Activated naive CD4-positive, alpha-beta T cell treated with anti-CD3 and anti-CD28 coated beads for 36 hours (primary cell): ENCODE measurements around the gene RIMKLB. TPM values are rescaled to one million over a fixed set of nuclear protein-coding genes. Genes with fewer than 3 reads are reported as not detected.

ENCODE experiments used
- CTCF ChIA-PET: fragments of 350-600 bp; sonication (Branson Sonifier 250); formaldehyde crosslinking; loops from one replicate; lab custom pipeline; 2021; ENCODE audit warnings: antibody characterized with exemption; lab: Charles Lee
- DNase-seq: peaks from one replicate; pipeline ENCODE4 v3.0.0-alpha.2; 2020
- H3K27ac Mint-ChIP-seq: one replicate; pipeline ENCODE4 v1.8.0; 2021; ENCODE audit warnings: mild to moderate bottlenecking, mixed read lengths
- H3K27me3 Mint-ChIP-seq: one replicate; pipeline ENCODE4 v1.8.0; 2021; ENCODE audit warnings: low read depth, mixed read lengths
- H3K36me3 Mint-ChIP-seq: one replicate; pipeline ENCODE4 v1.8.0; 2021; ENCODE audit warnings: low read depth, mixed read lengths
- H3K4me1 Mint-ChIP-seq: one replicate; pipeline ENCODE4 v1.8.0; 2021; ENCODE audit warnings: low read depth, mixed read lengths
- H3K4me3 Mint-ChIP-seq: one replicate; pipeline ENCODE4 v1.8.0; 2021; ENCODE audit warnings: mild to moderate bottlenecking, moderate library complexity, mixed read lengths
- H3K9me3 Mint-ChIP-seq: one replicate; pipeline ENCODE4 v1.8.0; 2021; ENCODE audit warnings: mixed read lengths
- intact Hi-C: fragments of 100-400 bp; cut with micrococcal nuclease; formaldehyde crosslinking; loops from one replicate; pipeline ENCODE4 v1.15.1; 2023
- total RNA-seq, 2 experiments: library from RNA; stranded (reverse); gene quantifications; one replicate each; pipeline ENCODE4 v1.2.3, GENCODE V29; 2021

The RIMKLB gene
- total RNA-seq: 1 to 10 TPM; 5.2 to 5.5 TPM

- peak; percentile 68 for DNase-seq
- Mint-ChIP-seq H3K27me3 (no peaks in the 10 kb centered on the region), H3K36me3 (no peaks in the 10 kb centered on the region), H3K4me1 (peaks cover 25% of the 10 kb centered on the region), H3K27ac (peak within 1 kb of the TSS; percentile 30), H3K9me3 (no peaks in the 10 kb centered on the region), H3K4me3 (peak within 1 kb of the TSS; percentile 91)
- CTCF ChIA-PET: interaction anchor here (0.6 to 1.6 kb wide), 2 partner anchors 13 to 192 kb away, joined by 5 read pairs; no protein-coding TSS in a partner anchor
- intact Hi-C loops: loop anchor here (2.0 to 5.0 kb wide), 2 partner anchors 195 to 251 kb away; partner anchors contain the start of gene M6PR
Measured at GRCh38 chr12:8697476-8698131, at the start of gene RIMKLB. TSS of gene RIMKLB (plus strand) at chr12:8697991. CDS start at chr12:8713867, 15,876 bp downstream.

DNA sequence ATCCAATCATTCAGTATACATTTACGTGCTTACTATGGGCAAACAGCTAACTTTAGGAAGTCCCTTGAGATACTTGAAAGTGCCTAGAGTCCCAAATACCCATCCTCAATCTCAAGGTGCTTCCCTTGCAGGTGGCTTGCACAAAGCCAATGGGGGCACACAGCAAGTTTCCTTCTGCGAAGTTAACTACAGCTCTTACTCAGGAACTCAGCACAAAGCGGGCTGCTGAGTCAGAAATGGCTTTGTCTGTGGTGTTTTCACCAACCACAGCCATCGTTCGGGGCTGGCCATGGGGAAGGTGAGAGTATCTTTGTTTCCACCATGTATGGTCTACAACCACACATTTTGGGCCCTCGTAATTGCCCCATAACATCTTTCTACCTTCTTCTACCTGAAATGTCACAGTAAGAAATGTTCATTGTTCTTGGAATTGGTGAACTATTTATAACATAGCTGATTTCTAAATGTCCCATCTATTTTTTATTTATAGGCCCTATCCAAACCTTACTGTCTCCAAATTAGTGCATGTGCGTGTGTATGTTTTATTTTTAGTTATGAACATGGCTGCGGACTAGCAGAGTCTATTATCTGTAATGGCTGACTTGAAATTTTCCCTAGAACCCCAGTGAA is 49.1 kb upstream of the RIMKLB start:
- Mint-ChIP-seq H3K4me3 (no peak overlapping the region), H3K27me3 (no peaks in the 10 kb centered on the region), H3K4me1 (peaks cover 33% of the 10 kb centered on the region)

DNA sequence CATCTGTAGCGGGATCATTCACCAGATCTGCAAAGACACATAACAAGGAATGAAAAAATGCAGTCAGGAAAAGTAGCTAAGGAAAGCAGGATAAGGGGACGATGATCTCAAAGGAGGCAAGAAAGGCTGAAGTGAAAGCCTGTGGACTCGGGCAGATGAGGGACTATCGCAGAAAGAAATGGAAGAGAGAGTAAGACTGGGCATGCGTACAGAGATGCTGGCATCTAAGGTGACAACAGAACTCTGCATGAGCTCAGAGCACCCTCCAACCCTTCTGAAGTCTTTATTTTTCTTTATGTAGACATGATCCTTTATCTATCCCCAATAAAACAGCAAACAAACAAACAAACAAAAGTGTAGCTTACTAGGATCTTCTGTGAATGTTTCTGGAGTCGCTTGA is 42.4 kb upstream of the RIMKLB start:
- H3K9me3 Mint-ChIP-seq: no peaks in the 10 kb centered on the region
- no peaks in the 10 kb centered on the region for H3K36me3 Mint-ChIP-seq
- H3K27ac Mint-ChIP-seq: no peak overlapping the region
- CTCF ChIA-PET: interaction anchor here (0.7 to 3.5 kb wide), 7 partner anchors 13 to 394 kb away, joined by 3 to 18 read pairs (median 3); no protein-coding TSS in a partner anchor
- no peaks in the 10 kb centered on the region for H3K27me3 Mint-ChIP-seq
- intact Hi-C loops: no loop called here
- no peaks in the 10 kb centered on the region for H3K4me1 Mint-ChIP-seq
- no peak for DNase-seq
- no peak overlapping the region for H3K4me3 Mint-ChIP-seq

More for the DNA sequence above, 49.1 kb upstream of the RIMKLB start:
- Mint-ChIP-seq H3K9me3 (no peaks in the 10 kb centered on the region), H3K27ac (no peak overlapping the region), H3K36me3 (no peaks in the 10 kb centered on the region)
- intact Hi-C loops: loop anchor here (1.0 to 5.0 kb wide), 4 partner anchors 91 to 596 kb away; partner anchors contain the start of genes C3AR1 and CLEC4E
- DNase-seq: peak; percentile 87
- CTCF ChIA-PET: interaction anchor here (0.5 to 1.4 kb wide), 7 partner anchors 9 to 400 kb away, joined by 3 to 5 read pairs (median 3); no protein-coding TSS in a partner anchor

GRCh38 chr12:8658346-8658745 is 39.4 kb upstream of the RIMKLB start:
- Mint-ChIP-seq H3K4me1 (no peaks in the 10 kb centered on the region), H3K27me3 (no peaks in the 10 kb centered on the region), H3K9me3 (no peaks in the 10 kb centered on the region), H3K27ac (no peak overlapping the region), H3K4me3 (no peak overlapping the region), H3K36me3 (no peaks in the 10 kb centered on the region)
- CTCF ChIA-PET: interaction anchor here (0.6 to 3.5 kb wide), 9 partner anchors 14 to 1539 kb away, joined by 3 to 28 read pairs (median 5); no protein-coding TSS in a partner anchor
- intact Hi-C loops: no loop called here
- DNase-seq: no peak

DNA sequence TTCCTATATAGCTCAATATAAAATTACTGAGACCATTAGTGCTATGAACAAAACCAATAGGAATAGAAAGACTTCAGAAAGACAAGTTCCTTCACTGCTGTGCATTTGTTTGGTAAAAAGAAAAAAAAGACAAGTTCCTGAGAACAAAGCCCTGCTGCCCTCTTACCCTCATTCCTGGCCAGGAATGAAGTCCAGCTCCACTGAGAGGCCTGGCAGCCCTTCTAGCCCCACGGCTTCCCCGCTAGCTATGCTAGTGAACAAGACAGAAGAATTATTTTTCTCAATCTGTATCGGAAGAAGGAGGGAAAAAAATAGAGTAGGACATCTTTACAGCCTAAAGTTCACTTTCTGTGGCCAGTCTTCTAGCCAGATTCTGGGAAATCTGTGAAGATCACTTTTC is 36.8 kb upstream of the RIMKLB start:
- CTCF ChIA-PET: interaction anchor here (0.8 to 0.9 kb wide), 2 partner anchors 199 to 378 kb away, joined by 3 to 4 read pairs; no protein-coding TSS in a partner anchor
- H3K4me3 Mint-ChIP-seq: no peak overlapping the region
- H3K9me3 Mint-ChIP-seq: no peaks in the 10 kb centered on the region
- H3K36me3 Mint-ChIP-seq: no peaks in the 10 kb centered on the region
- no peaks in the 10 kb centered on the region for H3K4me1 Mint-ChIP-seq
- DNase-seq: no peak
- H3K27me3 Mint-ChIP-seq: peaks cover 5% of the 10 kb centered on the region
- no peak overlapping the region for H3K27ac Mint-ChIP-seq
- intact Hi-C loops: no loop called here

- Mint-ChIP-seq H3K27me3 (peaks cover 5% of the 10 kb centered on the region), H3K4me3 (no peak overlapping the region), H3K36me3 (no peaks in the 10 kb centered on the region), H3K27ac (no peak overlapping the region), H3K9me3 (no peaks in the 10 kb centered on the region), H3K4me1 (no peaks in the 10 kb centered on the region)
- CTCF ChIA-PET: interaction anchor here (0.5 kb wide), 1 partner anchor 290 kb away, joined by 5 read pairs; no protein-coding TSS in a partner anchor
- DNase-seq: no peak
- intact Hi-C loops: no loop called here
Measured at GRCh38 chr12:8661751-8662150, 36.0 kb upstream of the RIMKLB start.

GRCh38 chr12:8662593-8662992 is 35.2 kb upstream of the RIMKLB start, which contains the start of gene MFAP5:
TSS of gene MFAP5 (minus strand) at chr12:8662826. CDS start at chr12:8662104, 722 bp downstream.
- Mint-ChIP-seq H3K27me3 (peaks cover 5% of the 10 kb centered on the region), H3K27ac (no peak within 1 kb of the TSS), H3K9me3 (no peaks in the 10 kb centered on the region), H3K36me3 (no peaks in the 10 kb centered on the region), H3K4me3 (no peak within 1 kb of the TSS), H3K4me1 (no peaks in the 10 kb centered on the region)
- CTCF ChIA-PET: no interaction called here
- intact Hi-C loops: no loop called here
- no peak for DNase-seq

DNA sequence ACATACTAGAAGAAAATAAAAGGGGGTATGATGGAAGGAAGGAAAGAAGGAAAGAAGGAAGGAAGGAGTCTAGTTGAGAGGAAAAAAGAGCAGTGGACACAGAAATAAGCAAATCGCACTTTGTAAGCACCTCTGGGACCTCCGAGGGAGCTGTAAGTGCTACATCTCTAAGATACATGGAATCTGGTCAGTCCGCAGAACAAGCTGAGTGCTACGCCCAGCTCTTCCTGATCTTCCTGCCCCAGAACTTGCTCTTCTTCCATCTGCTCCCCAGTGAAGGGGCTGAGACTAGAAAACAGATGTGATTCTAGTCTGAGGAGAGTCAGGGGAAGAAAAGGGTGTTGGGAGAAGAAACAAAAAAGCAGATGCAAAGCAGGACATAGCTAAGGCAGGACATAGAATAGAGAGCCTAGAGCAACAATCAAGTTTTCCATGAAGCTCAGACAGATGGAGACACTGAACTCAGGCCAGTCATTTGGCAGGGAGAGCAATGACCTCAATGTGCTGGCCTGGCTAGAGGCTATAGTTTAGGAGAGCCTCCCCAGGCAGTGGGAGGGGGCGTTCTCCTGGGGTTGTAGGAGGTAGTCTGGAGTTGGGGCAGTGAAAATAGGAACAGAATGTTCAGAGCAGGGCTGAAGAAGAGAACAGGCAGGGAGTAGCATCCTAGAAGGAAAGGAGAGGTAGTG is 33.4 kb upstream of the RIMKLB start:
- CTCF ChIA-PET: interaction anchor here (0.7 kb wide), 1 partner anchor 15 kb away, joined by 3 read pairs; no protein-coding TSS in a partner anchor
- Mint-ChIP-seq H3K36me3 (no peaks in the 10 kb centered on the region), H3K4me1 (no peaks in the 10 kb centered on the region), H3K27me3 (peaks cover 5% of the 10 kb centered on the region), H3K4me3 (no peak overlapping the region), H3K9me3 (no peaks in the 10 kb centered on the region), H3K27ac (no peak overlapping the region)
- intact Hi-C loops: no loop called here
- no peak for DNase-seq

GRCh38 chr12:8665759-8666158 is 32.0 kb upstream of the RIMKLB start:
- CTCF ChIA-PET: interaction anchor here (0.5 kb wide), 1 partner anchor 70 kb away, joined by 3 read pairs; no protein-coding TSS in a partner anchor
- Mint-ChIP-seq H3K4me1 (no peaks in the 10 kb centered on the region), H3K27ac (no peak overlapping the region), H3K9me3 (no peaks in the 10 kb centered on the region), H3K36me3 (no peaks in the 10 kb centered on the region), H3K27me3 (peaks cover 5% of the 10 kb centered on the region), H3K4me3 (no peak overlapping the region)
- intact Hi-C loops: no loop called here
- DNase-seq: no peak

DNA sequence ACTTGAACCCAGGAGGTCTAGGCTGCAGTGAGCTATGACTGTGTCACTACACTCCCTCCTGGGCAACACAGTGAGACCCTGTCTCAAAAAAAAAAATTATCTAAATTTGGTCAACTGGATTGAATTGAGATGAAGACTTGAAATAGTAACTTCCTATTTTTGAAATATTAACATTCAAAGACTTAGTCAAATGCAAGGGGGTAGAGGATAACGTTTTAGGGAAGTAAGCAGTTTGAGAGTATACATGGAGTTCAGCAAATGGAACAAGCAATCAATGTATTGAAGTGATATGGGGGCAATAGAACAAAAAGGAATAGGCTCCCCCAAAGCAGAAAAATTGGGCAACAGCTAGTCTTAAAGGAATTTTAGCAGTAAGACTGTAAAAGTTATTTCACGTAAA is 30.5 kb upstream of the RIMKLB start:
- no peaks in the 10 kb centered on the region for H3K9me3 Mint-ChIP-seq
- no peak overlapping the region for H3K4me3 Mint-ChIP-seq
- H3K27me3 Mint-ChIP-seq: peaks cover 5% of the 10 kb centered on the region
- CTCF ChIA-PET: interaction anchor here (0.7 to 1.6 kb wide), 3 partner anchors 14 to 40 kb away, joined by 3 to 5 read pairs (median 3); no protein-coding TSS in a partner anchor
- no peaks in the 10 kb centered on the region for H3K4me1 Mint-ChIP-seq
- intact Hi-C loops: no loop called here
- no peaks in the 10 kb centered on the region for H3K36me3 Mint-ChIP-seq
- no peak overlapping the region for H3K27ac Mint-ChIP-seq
- DNase-seq: no peak

DNA sequence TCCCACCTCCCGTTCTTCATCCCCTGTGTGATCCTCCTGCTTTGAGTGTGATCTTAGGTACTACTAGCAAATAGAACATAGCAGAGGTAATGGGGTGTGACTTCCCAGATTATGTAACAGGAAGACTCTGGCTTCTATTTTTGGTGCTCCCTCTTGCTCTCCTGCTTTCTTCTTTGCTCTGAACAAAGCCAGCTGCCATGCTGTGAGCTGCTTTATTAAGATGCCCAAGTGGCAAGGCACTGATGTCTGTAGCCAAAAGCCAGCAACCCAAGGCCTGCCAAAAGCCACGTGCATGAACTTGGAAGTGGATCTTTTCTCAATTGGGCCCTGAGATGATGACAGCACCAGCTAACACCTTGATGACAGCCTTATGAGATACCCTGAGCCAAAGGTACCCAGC is 29.4 kb upstream of the RIMKLB start:
- Mint-ChIP-seq H3K27me3 (peaks cover 5% of the 10 kb centered on the region), H3K4me3 (no peak overlapping the region), H3K4me1 (no peaks in the 10 kb centered on the region), H3K36me3 (no peaks in the 10 kb centered on the region), H3K9me3 (no peaks in the 10 kb centered on the region), H3K27ac (no peak overlapping the region)
- CTCF ChIA-PET: interaction anchor here (0.9 to 1.1 kb wide), 3 partner anchors 11 to 192 kb away, joined by 3 to 6 read pairs (median 4); no protein-coding TSS in a partner anchor
- intact Hi-C loops: no loop called here
- no peak for DNase-seq

DNA sequence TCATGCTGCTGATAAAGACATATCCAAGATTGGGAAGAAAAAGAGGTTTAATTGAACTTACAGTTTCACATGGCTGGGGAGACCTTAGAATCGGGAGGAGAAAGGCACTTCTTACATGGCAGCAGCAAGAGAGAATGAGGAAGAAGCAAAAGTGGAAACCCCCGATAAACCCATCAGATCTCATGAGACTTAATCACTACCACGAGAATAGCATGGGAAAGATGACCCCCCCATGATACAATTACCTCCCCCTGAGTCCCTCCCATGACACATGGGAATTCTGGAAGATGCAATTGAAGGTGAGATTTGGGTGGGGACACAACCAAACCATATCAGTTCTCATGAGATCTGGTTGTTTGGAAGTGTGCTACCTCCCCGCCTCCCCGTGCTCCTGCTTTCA is 25.4 kb upstream of the RIMKLB start:
- Mint-ChIP-seq H3K36me3 (no peaks in the 10 kb centered on the region), H3K27ac (no peak overlapping the region), H3K4me1 (peaks cover 3% of the 10 kb centered on the region), H3K27me3 (no peaks in the 10 kb centered on the region), H3K9me3 (no peaks in the 10 kb centered on the region), H3K4me3 (no peak overlapping the region)
- DNase-seq: no peak
- intact Hi-C loops: no loop called here
- CTCF ChIA-PET: no interaction called here
